Measurements from ENCODE around the gene MBTPS1.

Gene MBTPS1

GRCh38 chr16:84074721-84075120 is 42.0 kb downstream of the MBTPS1 start:
- DNase-seq (ENCODE audit: low spot score), result no peak

GRCh38 chr16:84072014-84072413 is 44.7 kb downstream of the MBTPS1 start:
- DNase-seq (ENCODE audit: low spot score), result no peak

- DNase-seq (ENCODE audit: low spot score), result no peak
Observed at GRCh38 chr16:84071121-84071520, 45.6 kb downstream of the MBTPS1 start.

GRCh38 chr16:84069540-84069939 is 47.2 kb downstream of the MBTPS1 start:
- DNase-seq (ENCODE audit: low spot score), result no peak

GRCh38 chr16:84068783-84069462 is 47.8 kb downstream of the MBTPS1 start:
- no peak for DNase-seq (ENCODE audit: low spot score)

- DNase-seq (ENCODE audit: low spot score), result no peak
Observed at GRCh38 chr16:84068041-84068440, 48.7 kb downstream of the MBTPS1 start.

GRCh38 chr16:84067640-84068039 is 49.1 kb downstream of the MBTPS1 start:
- DNase-seq (ENCODE audit: low spot score), result no peak

GRCh38 chr16:84065536-84066132 is 51.1 kb downstream of the MBTPS1 start:
- peak; percentile 42 for DNase-seq (ENCODE audit: low spot score)

GRCh38 chr16:84063980-84064379 is 52.8 kb downstream of the MBTPS1 start:
- DNase-seq (ENCODE audit: low spot score), result no peak

GRCh38 chr16:84062734-84063640 is 53.8 kb downstream of the MBTPS1 start:
- DNase-seq (ENCODE audit: low spot score), result peak; percentile 49

GRCh38 chr16:84061236-84061819 is 55.4 kb downstream of the MBTPS1 start:
- no peak for DNase-seq (ENCODE audit: low spot score)

- DNase-seq (ENCODE audit: low spot score), result no peak
Observed at GRCh38 chr16:84059946-84060901, 56.5 kb downstream of the MBTPS1 start.

GRCh38 chr16:84059111-84059510 is 57.6 kb downstream of the MBTPS1 start:
- no peak for DNase-seq (ENCODE audit: low spot score)

GRCh38 chr16:84058664-84059063 is 58.1 kb downstream of the MBTPS1 start:
- no peak for DNase-seq (ENCODE audit: low spot score)

- DNase-seq (ENCODE audit: low spot score), result no peak
Observed at GRCh38 chr16:84058211-84058610, 58.5 kb downstream of the MBTPS1 start.

GRCh38 chr16:84056933-84057332 is 59.8 kb downstream of the MBTPS1 start:
- DNase-seq (ENCODE audit: low spot score), result no peak

- DNase-seq (ENCODE audit: low spot score), result no peak
Observed at GRCh38 chr16:84055801-84056634, 60.7 kb downstream of the MBTPS1 start.

- DNase-seq (ENCODE audit: low spot score), result no peak
Observed at GRCh38 chr16:84055366-84055765, 61.4 kb downstream of the MBTPS1 start.

GRCh38 chr16:84054916-84055315 is 61.8 kb downstream of the MBTPS1 start:
- DNase-seq (ENCODE audit: low spot score), result no peak

- no peak for DNase-seq (ENCODE audit: low spot score)
Observed at GRCh38 chr16:84054271-84054670, 62.5 kb downstream of the MBTPS1 start.
